Mesothelial cell of epicardium (in vitro differentiated cells): ENCODE results near the gene CDC42EP3. TPM values are rescaled to one million over a fixed set of nuclear protein-coding genes. Genes with fewer than 3 reads are reported as not detected.

ENCODE experiments used
- DNase-seq, 2 experiments: peaks; one replicate each; pipeline ENCODE4 v3.0.0; 2021; ENCODE audit warnings: low spot score in 2 of 2; ENCODE audit not compliant: unreplicated experiment in 2 of 2
- H3K27ac Mint-ChIP-seq: 2 replicates; pipeline ENCODE4 v1.8.0; 2021; ENCODE audit warnings: mixed read lengths
- H3K27me3 Mint-ChIP-seq: 2 replicates; pipeline ENCODE4 v1.8.0; 2021; ENCODE audit warnings: low read depth, mixed read lengths
- H3K36me3 Mint-ChIP-seq: 2 replicates; pipeline ENCODE4 v1.8.0; 2021; ENCODE audit warnings: mixed read lengths
- H3K4me1 Mint-ChIP-seq: 2 replicates; pipeline ENCODE4 v1.8.0; 2021; ENCODE audit warnings: mixed read lengths
- H3K4me3 Mint-ChIP-seq: 2 replicates; pipeline ENCODE4 v1.8.0; 2021; ENCODE audit warnings: mild to moderate bottlenecking, moderate library complexity, mixed read lengths
- H3K9me3 Mint-ChIP-seq: 2 replicates; pipeline ENCODE4 v1.8.0; 2021; ENCODE audit warnings: mixed read lengths
- CTCF ChIP-seq: fragments of 200-600 bp; sonication (generic); IDR thresholded peaks from one replicate; pipeline ENCODE4 v1.5.0; 2021; ENCODE audit warnings: antibody characterized with exemption; ENCODE audit not compliant: unreplicated experiment
- total RNA-seq: library from RNA; stranded (reverse); gene quantifications from 3 replicates; pipeline ENCODE4 v1.2.1, GENCODE V29; 2021

Gene CDC42EP3
- total RNA-seq, 1 donor from 2014 or later = 48.7 TPM

GRCh38 chr2:37631698-37632097, 39.7 kb downstream of the CDC42EP3 start:
- H3K27me3 Mint-ChIP-seq = peaks cover 6% of the 10 kb centered on the region
- H3K4me3 Mint-ChIP-seq = no peak overlapping the region
- no peak overlapping the region for H3K27ac Mint-ChIP-seq

GRCh38 chr2:37631292-37631691, 40.1 kb downstream of the CDC42EP3 start:
- H3K4me3 Mint-ChIP-seq = no peak overlapping the region
- no peak overlapping the region for H3K27ac Mint-ChIP-seq
- no peak for DNase-seq
- H3K9me3 Mint-ChIP-seq = no peaks in the 10 kb centered on the region
- TF ChIP-seq CTCF = no peak
- no peaks in the 10 kb centered on the region for H3K36me3 Mint-ChIP-seq
- peaks cover 9% of the 10 kb centered on the region for H3K4me1 Mint-ChIP-seq
- peaks cover 6% of the 10 kb centered on the region for H3K27me3 Mint-ChIP-seq

More at GRCh38 chr2:37631698-37632097, 39.7 kb downstream of the CDC42EP3 start:
- H3K4me1 Mint-ChIP-seq = peaks cover 7% of the 10 kb centered on the region
- no peaks in the 10 kb centered on the region for H3K9me3 Mint-ChIP-seq
- TF ChIP-seq CTCF = no peak
- H3K36me3 Mint-ChIP-seq = no peaks in the 10 kb centered on the region
- no peak for DNase-seq

GRCh38 chr2:37630776-37631175, 40.7 kb downstream of the CDC42EP3 start:
- Mint-ChIP-seq H3K4me1 (peaks cover 14% of the 10 kb centered on the region), H3K27me3 (peaks cover 6% of the 10 kb centered on the region), H3K9me3 (no peaks in the 10 kb centered on the region), H3K27ac (no peak overlapping the region), H3K36me3 (no peaks in the 10 kb centered on the region), H3K4me3 (no peak overlapping the region)
- no peak for DNase-seq
- no peak for TF ChIP-seq CTCF

GRCh38 chr2:37630301-37630700, 41.1 kb downstream of the CDC42EP3 start:
- no peaks in the 10 kb centered on the region for H3K36me3 Mint-ChIP-seq
- DNase-seq = no peak
- H3K27ac Mint-ChIP-seq = no peak overlapping the region
- peaks cover 6% of the 10 kb centered on the region for H3K27me3 Mint-ChIP-seq
- H3K4me1 Mint-ChIP-seq = peaks cover 18% of the 10 kb centered on the region
- no peaks in the 10 kb centered on the region for H3K9me3 Mint-ChIP-seq
- H3K4me3 Mint-ChIP-seq = no peak overlapping the region
- TF ChIP-seq CTCF = no peak

- no peaks in the 10 kb centered on the region for H3K36me3 Mint-ChIP-seq
- no peak overlapping the region for H3K4me3 Mint-ChIP-seq
- H3K4me1 Mint-ChIP-seq = peaks cover 22% of the 10 kb centered on the region
- peaks cover 1% of the 10 kb centered on the region for H3K27me3 Mint-ChIP-seq
- no peak overlapping the region for H3K27ac Mint-ChIP-seq
- no peaks in the 10 kb centered on the region for H3K9me3 Mint-ChIP-seq
- DNase-seq = no peak
- TF ChIP-seq CTCF = no peak
These were observed 41.9 kb downstream of the CDC42EP3 start for GRCh38 chr2:37629529-37629928.

- H3K4me3 Mint-ChIP-seq = no peak overlapping the region
- H3K4me1 Mint-ChIP-seq = peaks cover 22% of the 10 kb centered on the region
- no peak overlapping the region for H3K27ac Mint-ChIP-seq
- H3K36me3 Mint-ChIP-seq = no peaks in the 10 kb centered on the region
- no peaks in the 10 kb centered on the region for H3K27me3 Mint-ChIP-seq
- no peak for DNase-seq
- H3K9me3 Mint-ChIP-seq = peaks cover 8% of the 10 kb centered on the region
- TF ChIP-seq CTCF = no peak
These were observed 43.7 kb downstream of the CDC42EP3 start for GRCh38 chr2:37627710-37628109.
